Ovary (tissue), 9 donors: Measurements from ENCODE around the gene CCL15. TPM values are rescaled to one million over a fixed set of nuclear protein-coding genes. Genes with fewer than 3 reads are reported as not detected.

Experiments used
- DNase-seq, 5 donors: peaks; one replicate each; pipeline ENCODE4 v3.0.0-alpha.2; 2019 to 2020
- H3K27ac ChIP-seq, 2 donors: fragments of 200-600 bp; one replicate each; pipeline versions ENCODE4 v1.5.1 to v1.8.0; 2019 to 2022
- H3K27me3 ChIP-seq: fragments of 200-600 bp; one replicate; pipeline ENCODE4 v1.8.0; 2022
- H3K36me3 ChIP-seq: fragments of 200-600 bp; sonication (generic); one replicate; pipeline ENCODE4 v1.5.1; 2019
- H3K4me1 ChIP-seq: one replicate; pipeline ENCODE4 v1.8.1; 2013; ENCODE audit warnings: mild to moderate bottlenecking, moderate library complexity; ENCODE audit not compliant: insufficient read depth
- H3K4me3 ChIP-seq: fragments of 200-600 bp; sonication (generic); one replicate; pipeline ENCODE4 v1.5.1; 2017
- H3K9me3 ChIP-seq, 2 donors: fragments of 200-600 bp in 1 of 2; sonication (generic) in 1 of 2; one replicate each; pipeline versions ENCODE4 v1.5.1 to v1.8.1; 2013 to 2019; ENCODE audit warnings: mild to moderate bottlenecking in 1 of 2, moderate library complexity in 1 of 2
- EP300 ChIP-seq: sonication (generic); formaldehyde crosslinking; IDR thresholded peaks from one replicate; pipeline ENCODE4 v1.6.1; 2017; ENCODE audit warnings: antibody characterized with exemption
- POLR2A ChIP-seq: fragments of 450-650 bp; IDR thresholded peaks from one replicate; pipeline ENCODE4 v1.6.1; 2017; ENCODE audit warnings: antibody characterized with exemption, mild to moderate bottlenecking, moderate library complexity
- WGBS, 3 donors: extraction: QIAGEN DNeasy Blood & Tissue Kit in 1 of 3; methylation state at CpG; one replicate each; pipeline versions ENCODE4 v1.1.5 to v1.1.7; 2013 to 2017; 5-methylcytosine and 5-hydroxymethylcytosine counted together
- intact Hi-C, 4 donors: fragments of 100-400 bp; cut with DNase I; formaldehyde crosslinking; loops; one replicate each; pipeline versions ENCODE4 v1.11.0 to v1.15.1; 2022 to 2023
- polyA plus RNA-seq, 2 donors: library from polyadenylated mRNA; stranded (reverse); fragments of 200-250 nt in 1 of 2; fragments of 350-450 nt in 1 of 2; fragmentation: Illumina TruSeq in 1 of 2; extraction: RNeasy Lipid Tissue Mini Kit (QIAGEN cat#74804) in 1 of 2; gene quantifications; one replicate each; pipeline ENCODE4 v1.2.3, GENCODE V29; 2013 to 2014
- total RNA-seq, 7 donors: library from RNA; depleted of rRNA in 2 of 7; stranded (reverse); fragments of >200 nt in 2 of 7; fragmentation: NEBNext Ultra II Directional in 3 of 7; extraction: Animal tissue kit (Norgen Biotek cat#: 25700) in 3 of 7; gene quantifications; one replicate each; pipeline versions ENCODE4 v1.1.0 to v1.2.4, GENCODE V29; 2016 to 2023
- TF ChIP-seq, protein P1 (sequence below), 3 donors: fragments of 450-650 bp in 2 of 3; fragments of 200-600 bp in 1 of 3; IDR thresholded peaks; one replicate each; pipeline versions ENCODE4 v1.5.1 to v1.8.0; 2016 to 2022; ENCODE audit warnings: antibody characterized with exemption in 3 of 3, mild to moderate bottlenecking in 1 of 3
- donor health status: DM: no; HTN: no; CAD: no; lungs with moderate emphysema.
- donor health status: DM: no; HTN: no; CAD: no.
- donor health status: Bipolar disorder and iron deficiency.
- donor health status: DM: yes; HTN: yes; CAD: no.
- donor health status: DM: no; HTN: no; CAD: no.
- donor health status: DM: yes; HTN: yes; CAD: no.

Gene CCL15
- total and polyA plus RNA-seq, 9 donors: 0.48 TPM; not detected in 8

DNA sequence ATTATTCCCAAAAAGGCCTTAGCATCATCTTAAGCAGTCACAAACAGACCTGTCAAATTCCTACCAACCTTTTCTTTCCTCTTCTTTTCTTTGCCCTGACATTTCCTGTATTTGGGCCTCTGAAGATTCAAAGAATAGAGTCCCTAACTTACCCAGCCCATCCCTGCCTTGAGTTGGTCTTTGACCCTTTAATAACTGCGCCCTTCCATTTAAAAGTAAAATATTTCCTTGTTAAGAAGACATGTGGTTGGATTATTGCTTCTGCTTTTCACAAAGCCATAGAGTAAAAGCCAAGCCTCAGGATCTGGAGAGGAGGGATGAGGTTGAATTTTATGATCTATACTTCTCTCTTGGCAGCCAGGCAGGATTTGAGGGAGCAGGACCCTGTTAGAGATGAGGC is 29.6 kb upstream of the CCL15 start:
- no peaks in the 10 kb centered on the region for H3K9me3 ChIP-seq
- H3K4me3 ChIP-seq: no peak overlapping the region
- H3K27me3 ChIP-seq: no peaks in the 10 kb centered on the region
- H3K27ac ChIP-seq: no peak overlapping the region
- H3K36me3 ChIP-seq: no peaks in the 10 kb centered on the region
- intact Hi-C loops: loop anchor here in 1 of 4 donors (5.0 kb wide), 1 partner anchor 1216 kb away; no protein-coding TSS in a partner anchor
- no peak for TF ChIP-seq POLR2A
- TF ChIP-seq, protein P1, sequence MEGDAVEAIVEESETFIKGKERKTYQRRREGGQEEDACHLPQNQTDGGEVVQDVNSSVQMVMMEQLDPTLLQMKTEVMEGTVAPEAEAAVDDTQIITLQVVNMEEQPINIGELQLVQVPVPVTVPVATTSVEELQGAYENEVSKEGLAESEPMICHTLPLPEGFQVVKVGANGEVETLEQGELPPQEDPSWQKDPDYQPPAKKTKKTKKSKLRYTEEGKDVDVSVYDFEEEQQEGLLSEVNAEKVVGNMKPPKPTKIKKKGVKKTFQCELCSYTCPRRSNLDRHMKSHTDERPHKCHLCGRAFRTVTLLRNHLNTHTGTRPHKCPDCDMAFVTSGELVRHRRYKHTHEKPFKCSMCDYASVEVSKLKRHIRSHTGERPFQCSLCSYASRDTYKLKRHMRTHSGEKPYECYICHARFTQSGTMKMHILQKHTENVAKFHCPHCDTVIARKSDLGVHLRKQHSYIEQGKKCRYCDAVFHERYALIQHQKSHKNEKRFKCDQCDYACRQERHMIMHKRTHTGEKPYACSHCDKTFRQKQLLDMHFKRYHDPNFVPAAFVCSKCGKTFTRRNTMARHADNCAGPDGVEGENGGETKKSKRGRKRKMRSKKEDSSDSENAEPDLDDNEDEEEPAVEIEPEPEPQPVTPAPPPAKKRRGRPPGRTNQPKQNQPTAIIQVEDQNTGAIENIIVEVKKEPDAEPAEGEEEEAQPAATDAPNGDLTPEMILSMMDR (IDR thresholded peaks at IDR 0.05): no peak
- no peak for TF ChIP-seq EP300
- no peaks in the 10 kb centered on the region for H3K4me1 ChIP-seq
- DNase-seq: no peak
- 91 to 92% (median 91%) methylated on average over 1 of the region's 1 CpG for WGBS, 3 donors

DNA sequence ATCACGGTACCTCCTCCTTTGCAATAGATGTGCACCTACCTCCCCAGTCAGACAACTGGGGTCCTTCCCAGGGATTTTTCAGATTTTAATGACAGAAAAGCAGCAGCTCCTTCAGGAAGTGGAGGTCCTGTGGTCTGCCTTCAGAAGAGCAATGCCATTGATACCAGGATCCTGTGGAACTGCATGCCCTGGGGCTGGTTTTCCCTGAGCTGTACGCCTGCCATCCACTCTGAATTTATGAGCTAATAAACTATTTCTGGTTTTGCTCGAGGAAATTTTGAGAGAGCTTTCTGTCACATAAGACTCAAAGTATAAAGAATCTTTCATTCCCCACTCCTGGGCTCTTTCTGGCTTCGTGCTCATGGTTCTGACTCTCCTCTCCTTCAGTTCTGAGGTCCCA is 26.4 kb upstream of the CCL15 start:
- 43 to 55% (median 47%) methylated on average over 4 of the region's 4 CpGs for WGBS, 3 donors
- Histone ChIP-seq H3K36me3 (no peaks in the 10 kb centered on the region), H3K4me3 (no peak overlapping the region), H3K9me3 (peaks cover 0 to 6% of the 10 kb centered on the region in 2 donors), H3K27ac (no peak overlapping the region), H3K27me3 (no peaks in the 10 kb centered on the region), H3K4me1 (no peaks in the 10 kb centered on the region)
- intact Hi-C loops: no loop called here
- DNase-seq: no peak
- TF ChIP-seq, protein P1 (IDR thresholded peaks at IDR 0.05): no peak
- TF ChIP-seq EP300 (no peak), POLR2A (no peak)

DNA sequence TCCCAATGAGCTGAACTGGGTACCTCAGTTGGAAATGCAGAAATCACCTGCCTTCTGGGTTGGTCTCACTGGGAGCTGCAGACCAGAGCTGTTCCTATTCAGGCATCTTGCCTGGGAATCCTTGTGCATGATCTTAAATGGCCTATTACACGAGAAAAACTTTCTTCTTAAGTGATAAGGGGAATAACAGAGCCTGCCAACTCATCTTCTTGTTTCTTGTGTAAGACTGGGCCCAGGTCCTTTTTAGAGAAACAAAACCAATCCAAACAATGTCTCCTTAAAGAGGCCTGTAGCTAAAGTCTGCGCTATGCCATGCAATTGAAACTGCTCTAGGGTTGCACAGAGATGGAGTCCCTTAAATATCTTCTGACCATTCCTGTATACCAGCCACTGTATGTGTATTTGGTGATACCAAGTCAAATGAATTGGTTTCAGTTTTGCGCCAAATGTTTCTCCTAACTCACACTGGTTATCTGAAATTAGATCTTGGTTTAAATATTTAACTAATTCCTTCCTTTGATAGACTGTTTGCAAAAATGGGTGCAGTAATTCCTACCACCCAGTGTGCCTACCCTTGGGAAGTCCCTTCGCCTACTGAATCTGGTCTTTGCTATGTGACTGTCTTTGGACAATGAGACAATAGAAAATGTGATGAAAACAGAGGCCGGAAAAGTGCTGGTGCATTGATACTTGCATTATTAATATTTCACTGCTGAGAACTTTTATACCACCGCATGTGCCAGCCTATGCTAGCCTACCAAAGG is 22.9 kb upstream of the CCL15 start:
- intact Hi-C loops: no loop called here
- Histone ChIP-seq H3K27ac (no peak overlapping the region), H3K36me3 (no peaks in the 10 kb centered on the region), H3K4me3 (no peak overlapping the region), H3K9me3 (peaks cover 0 to 7% of the 10 kb centered on the region in 2 donors), H3K4me1 (no peaks in the 10 kb centered on the region), H3K27me3 (no peaks in the 10 kb centered on the region)
- no peak for DNase-seq
- 77 to 82% (median 82%) methylated on average over 6 of the region's 6 CpGs for WGBS, 3 donors
- TF ChIP-seq, protein P1 (IDR thresholded peaks at IDR 0.05): no peak
- no peak for TF ChIP-seq POLR2A
- no peak for TF ChIP-seq EP300

DNA sequence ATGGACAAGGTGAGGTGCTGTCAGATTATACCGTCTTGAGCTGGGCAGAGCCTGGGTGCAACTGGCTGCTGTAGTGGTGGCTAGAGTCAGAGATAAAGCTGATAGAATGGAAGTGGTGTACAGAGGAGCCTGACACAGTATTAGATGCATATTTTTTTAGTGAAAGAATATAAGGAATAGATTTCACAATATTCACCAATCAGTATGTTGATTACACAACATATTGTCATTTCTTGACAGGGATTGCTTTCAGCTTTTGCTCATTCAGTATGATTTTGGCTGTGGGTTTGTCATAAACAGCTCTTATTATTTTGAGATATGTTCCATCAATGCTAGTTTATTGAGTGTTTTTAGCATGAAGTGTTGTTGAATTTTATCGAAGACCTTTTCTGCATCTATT is 18.1 kb upstream of the CCL15 start:
- no peak for DNase-seq
- 84 to 93% (median 91%) methylated on average over 2 of the region's 2 CpGs for WGBS, 3 donors
- H3K4me1 ChIP-seq: no peaks in the 10 kb centered on the region
- H3K36me3 ChIP-seq: no peaks in the 10 kb centered on the region
- no peak overlapping the region for H3K27ac ChIP-seq
- H3K9me3 ChIP-seq: peaks cover 0 to 7% of the 10 kb centered on the region in 2 donors
- H3K27me3 ChIP-seq: no peaks in the 10 kb centered on the region
- TF ChIP-seq POLR2A: no peak
- TF ChIP-seq, protein P1 (IDR thresholded peaks at IDR 0.05): no peak
- TF ChIP-seq EP300: no peak
- no peak overlapping the region for H3K4me3 ChIP-seq
- intact Hi-C loops: no loop called here
